Measurements from ENCODE around the gene TMEM176A. TPM values are rescaled to one million over a fixed set of nuclear protein-coding genes. Genes with fewer than 3 reads are reported as not detected.

The TMEM176A gene
- total RNA-seq, 3 donors from 2014 or later: 28.3 to 66.5 (median 42.6) TPM

GRCh38 chr7:150818971-150819370, 18.4 kb downstream of the TMEM176A start:
- TF ChIP-seq POLR2AphosphoS5 (IDR thresholded peaks at IDR 0.05): no peak
- no peak for TF ChIP-seq POLR2A (IDR thresholded peaks at IDR 0.05)
- TF ChIP-seq CTCF (IDR thresholded peaks at IDR 0.05): no peak
- Histone ChIP-seq H3K9me3 (peaks cover 4 to 16% of the 10 kb centered on the region in 2 donors), H3K36me3 (no peaks in the 10 kb centered on the region), H3K4me1 (no peaks in the 10 kb centered on the region), H3K27me3 (no peaks in the 10 kb centered on the region), H3K4me3 (no peak overlapping the region), H3K27ac (no peak overlapping the region)
- no peak for DNase-seq (ENCODE audit: low spot score in 2 of 2)
- intact Hi-C loops (cut with DNase I; ENCODE audit: low total_unique reads): no loop called here

GRCh38 chr7:150820148-150820547, 19.6 kb downstream of the TMEM176A start:
- no peak overlapping the region for H3K4me3 ChIP-seq
- no peak for DNase-seq (ENCODE audit: low spot score in 2 of 2)

GRCh38 chr7:150820578-150821198, 20.1 kb downstream of the TMEM176A start:
- intact Hi-C loops (cut with DNase I; ENCODE audit: low total_unique reads): no loop called here
- H3K4me3 ChIP-seq: no peak overlapping the region
- H3K4me1 ChIP-seq: no peaks in the 10 kb centered on the region
- no peaks in the 10 kb centered on the region for H3K36me3 ChIP-seq
- peak overlapping the region in 1 of 2 donors; percentile 19 for H3K27ac ChIP-seq
- peak; percentile 9 for TF ChIP-seq POLR2A (IDR thresholded peaks at IDR 0.05)
- TF ChIP-seq CTCF (IDR thresholded peaks at IDR 0.05): no peak
- peaks cover 4 to 11% of the 10 kb centered on the region in 2 donors for H3K9me3 ChIP-seq
- no peak for DNase-seq (ENCODE audit: low spot score in 2 of 2)
- H3K27me3 ChIP-seq: no peaks in the 10 kb centered on the region

More at GRCh38 chr7:150820148-150820547, 19.6 kb downstream of the TMEM176A start:
- Histone ChIP-seq H3K36me3 (no peaks in the 10 kb centered on the region), H3K4me1 (no peaks in the 10 kb centered on the region), H3K27me3 (no peaks in the 10 kb centered on the region), H3K27ac (peak overlapping the region in 1 of 2 donors; percentile 19), H3K9me3 (peaks cover 4 to 16% of the 10 kb centered on the region in 2 donors)
- intact Hi-C loops (cut with DNase I; ENCODE audit: low total_unique reads): no loop called here
- TF ChIP-seq POLR2AphosphoS5 (IDR thresholded peaks at IDR 0.05): no peak
- TF ChIP-seq CTCF (IDR thresholded peaks at IDR 0.05): no peak
- no peak for TF ChIP-seq POLR2A (IDR thresholded peaks at IDR 0.05)

GRCh38 chr7:150823043-150823442, 22.5 kb downstream of the TMEM176A start:
- TF ChIP-seq CTCF (IDR thresholded peaks at IDR 0.05) (no peak), POLR2AphosphoS5 (IDR thresholded peaks at IDR 0.05) (no peak), POLR2A (IDR thresholded peaks at IDR 0.05) (no peak)
- no peak overlapping the region for H3K27ac ChIP-seq
- H3K9me3 ChIP-seq: no peaks in the 10 kb centered on the region
- intact Hi-C loops (cut with DNase I; ENCODE audit: low total_unique reads): no loop called here
- DNase-seq (ENCODE audit: low spot score in 2 of 2): no peak
- no peaks in the 10 kb centered on the region for H3K4me1 ChIP-seq
- H3K4me3 ChIP-seq: no peak overlapping the region
- H3K36me3 ChIP-seq: no peaks in the 10 kb centered on the region
- no peaks in the 10 kb centered on the region for H3K27me3 ChIP-seq

GRCh38 chr7:150823484-150824126, 23.0 kb downstream of the TMEM176A start:
- Histone ChIP-seq H3K4me3 (no peak overlapping the region), H3K9me3 (no peaks in the 10 kb centered on the region), H3K27ac (no peak overlapping the region), H3K4me1 (no peaks in the 10 kb centered on the region), H3K27me3 (no peaks in the 10 kb centered on the region), H3K36me3 (no peaks in the 10 kb centered on the region)
- no peak for DNase-seq (ENCODE audit: low spot score in 2 of 2)
- TF ChIP-seq POLR2AphosphoS5 (IDR thresholded peaks at IDR 0.05): no peak
- intact Hi-C loops (cut with DNase I; ENCODE audit: low total_unique reads): no loop called here

All from breast epithelium (tissue), 4 donors.